WTC11 (cell line): Measurements from ENCODE around the gene MIB2. TPM values are rescaled to one million over a fixed set of nuclear protein-coding genes. Genes with fewer than 3 reads are reported as not detected.
A peak's percentile ranks its signal among the peaks of the same experiment; 100 is the strongest.

Experiments used
- ATAC-seq: fragments of 200-7000 bp; cut with Tn5 transposase; 2 replicates; pipeline ENCODE4 v1.10.0; 2021; ENCODE audit warnings: mild to moderate bottlenecking, moderate library complexity
- CTCF ChIA-PET: fragments of 300-600 bp; sonication (Branson Sonifier 250); formaldehyde crosslinking; loops from one replicate; lab custom pipeline; 2021; ENCODE audit warnings: antibody characterized with exemption; lab: Charles Lee
- POLR2A ChIA-PET: fragments of 350-600 bp; sonication (Branson Sonifier 250); formaldehyde crosslinking; loops from one replicate; lab custom pipeline; 2021; ENCODE audit warnings: antibody characterized with exemption; lab: Charles Lee
- DNase-seq: peaks from one replicate; pipeline ENCODE4 v3.0.0; 2021; ENCODE audit warnings: low spot score
- H3K27ac Mint-ChIP-seq: 2 replicates; pipeline ENCODE4 v1.8.0; 2021; ENCODE audit warnings: mixed read lengths
- H3K27me3 Mint-ChIP-seq: 2 replicates; pipeline ENCODE4 v1.8.0; 2021; ENCODE audit warnings: low read depth, mild to moderate bottlenecking, moderate library complexity, mixed read lengths
- H3K36me3 Mint-ChIP-seq: 2 replicates; pipeline ENCODE4 v1.8.0; 2021; ENCODE audit warnings: mixed read lengths
- H3K4me1 Mint-ChIP-seq: 2 replicates; pipeline ENCODE4 v1.8.0; 2022; ENCODE audit warnings: mixed read lengths
- H3K4me3 Mint-ChIP-seq: 2 replicates; pipeline ENCODE4 v1.8.0; 2021; ENCODE audit warnings: mild to moderate bottlenecking, moderate library complexity, mixed read lengths
- H3K9me3 Mint-ChIP-seq: 2 replicates; pipeline ENCODE4 v1.8.0; 2021; ENCODE audit warnings: mixed read lengths
- AFF4 ChIP-seq: sonication (generic); formaldehyde crosslinking; IDR thresholded peaks from 2 replicates; pipeline ENCODE4 v1.8.1; 2023; ENCODE audit warnings: mild to moderate bottlenecking, missing genetic modification reagents, borderline replicate concordance
- E2F5 ChIP-seq: sonication (generic); formaldehyde crosslinking; IDR thresholded peaks from 2 replicates; pipeline ENCODE4 v1.8.1; 2022; ENCODE audit warnings: mild to moderate bottlenecking, moderate library complexity, missing genetic modification reagents
- EMX1 ChIP-seq: fragments of 250-450 bp; sonication (Bioruptor Pico); IDR thresholded peaks from 2 replicates; pipeline ENCODE4 v1.8.0; 2021; ENCODE audit warnings: mild to moderate bottlenecking
- ESRRA ChIP-seq: sonication (generic); formaldehyde crosslinking; IDR thresholded peaks from 2 replicates; pipeline ENCODE4 v1.8.1; 2022; ENCODE audit warnings: mild to moderate bottlenecking, missing genetic modification reagents, borderline replicate concordance
- FOXK1 ChIP-seq: sonication (generic); formaldehyde crosslinking; IDR thresholded peaks from 2 replicates; pipeline ENCODE4 v1.8.0; 2022; ENCODE audit warnings: mild to moderate bottlenecking, moderate library complexity, missing genetic modification reagents
- HMGA2 ChIP-seq: fragments of 250-450 bp; sonication (Bioruptor Pico); IDR thresholded peaks from 2 replicates; pipeline ENCODE4 v1.4.0; 2021; ENCODE audit warnings: mild to moderate bottlenecking, moderate library complexity
- MLX ChIP-seq: sonication (generic); formaldehyde crosslinking; IDR thresholded peaks from 2 replicates; pipeline ENCODE4 v1.8.1; 2023; ENCODE audit warnings: mild to moderate bottlenecking, missing genetic modification reagents, moderate library complexity
- MYBL2 ChIP-seq: sonication (generic); formaldehyde crosslinking; IDR thresholded peaks from 2 replicates; pipeline ENCODE4 v1.8.1; 2023; ENCODE audit warnings: mild to moderate bottlenecking, moderate library complexity, missing genetic modification reagents
- SMAD3 ChIP-seq: sonication (generic); formaldehyde crosslinking; IDR thresholded peaks from 2 replicates; pipeline ENCODE4 v1.8.0; 2022; ENCODE audit warnings: missing genetic modification reagents, mild to moderate bottlenecking, borderline replicate concordance
- TEAD4 ChIP-seq: sonication (generic); formaldehyde crosslinking; IDR thresholded peaks from 2 replicates; pipeline ENCODE4 v1.8.0; 2022; ENCODE audit warnings: mild to moderate bottlenecking, missing genetic modification reagents
- ZNF138 ChIP-seq: sonication (generic); formaldehyde crosslinking; conservative IDR thresholded peaks from 2 replicates; pipeline ENCODE4 v1.8.1; 2022; ENCODE audit warnings: mild to moderate bottlenecking, moderate library complexity, missing genetic modification reagents
- ZNF232 ChIP-seq: sonication (generic); formaldehyde crosslinking; IDR thresholded peaks from 2 replicates; pipeline ENCODE4 v1.8.0; 2022; ENCODE audit warnings: mild to moderate bottlenecking, missing genetic modification reagents
- ZNF281 ChIP-seq: sonication (generic); formaldehyde crosslinking; IDR thresholded peaks from 2 replicates; pipeline ENCODE4 v1.8.0; 2023; ENCODE audit warnings: mild to moderate bottlenecking, missing genetic modification reagents
- total RNA-seq: library from RNA; stranded (reverse); gene quantifications from 3 replicates; pipeline ENCODE4 v1.2.3, GENCODE V29; 2021

Gene MIB2
- total RNA-seq, 1 experiment from 2014 or later: 90.6 TPM

- TF ChIP-seq HMGA2 (CRISPR knock-in tag) (no peak), E2F5 (no peak)
These were observed 6.1 kb downstream of the MIB2 start (continued) for GRCh38 chr1:1621173-1622009.

- DNase-seq (no peak), ATAC-seq (no peak)
- CTCF ChIA-PET: interaction anchor here (4.4 kb wide), 1 partner anchor 7 kb away, joined by 30 read pairs; no protein-coding TSS in a partner anchor
- Mint-ChIP-seq H3K36me3 (no peaks in the 10 kb centered on the region), H3K27ac (no peak overlapping the region; the same call in 1 of the 2 replicates), H3K9me3 (no peaks in the 10 kb centered on the region), H3K4me1 (no peaks in the 10 kb centered on the region), H3K27me3 (no peaks in the 10 kb centered on the region), H3K4me3 (no peak overlapping the region)
- POLR2A ChIA-PET: no interaction called here
- TF ChIP-seq AFF4 (no peak), EMX1 (CRISPR knock-in tag) (no peak), ZNF138 (CRISPR knock-in tag) (no peak), FOXK1 (no peak), ZNF232 (no peak), MLX (CRISPR knock-in tag) (no peak)
These were observed 6.9 kb downstream of the MIB2 start for GRCh38 chr1:1622010-1622787.

- Mint-ChIP-seq H3K27ac (peak overlapping the region; percentile 59), H3K27me3 (no peaks in the 10 kb centered on the region), H3K36me3 (no peaks in the 10 kb centered on the region), H3K4me1 (no peaks in the 10 kb centered on the region), H3K9me3 (no peaks in the 10 kb centered on the region), H3K4me3 (no peak overlapping the region)
- CTCF ChIA-PET: no interaction called here
- POLR2A ChIA-PET: no interaction called here
- ATAC-seq: no peak
- DNase-seq: no peak
- no peak for TF ChIP-seq SMAD3 (CRISPR knock-in tag)
- TF ChIP-seq TEAD4 (CRISPR knock-in tag): no peak
- no peak for TF ChIP-seq ZNF281 (CRISPR knock-in tag)
- no peak for TF ChIP-seq ESRRA (CRISPR knock-in tag)
- TF ChIP-seq MYBL2 (CRISPR knock-in tag): no peak
These were observed 7.4 kb downstream of the MIB2 start for GRCh38 chr1:1622788-1623094.
